GM21576 (cell line): Measurements from ENCODE around the gene MRC2.
"Not testable (repeated sequence)": the region's sequence is repeated elsewhere in the genome, so short reads cannot be mapped to it uniquely, and the experiment has no call there.

ENCODE experiments used
- ATAC-seq: cut with Tn5 transposase; IDR thresholded peaks from one replicate; pipeline ENCODE4 v1.9.1; 2021; ENCODE audit warnings: mild to moderate bottlenecking, moderate library complexity; ENCODE audit not compliant: unreplicated experiment

Gene MRC2

GRCh38 chr17:62611728-62612127 lies 15.7 kb upstream of the MRC2 start:
- ATAC-seq: no peak

DNA sequence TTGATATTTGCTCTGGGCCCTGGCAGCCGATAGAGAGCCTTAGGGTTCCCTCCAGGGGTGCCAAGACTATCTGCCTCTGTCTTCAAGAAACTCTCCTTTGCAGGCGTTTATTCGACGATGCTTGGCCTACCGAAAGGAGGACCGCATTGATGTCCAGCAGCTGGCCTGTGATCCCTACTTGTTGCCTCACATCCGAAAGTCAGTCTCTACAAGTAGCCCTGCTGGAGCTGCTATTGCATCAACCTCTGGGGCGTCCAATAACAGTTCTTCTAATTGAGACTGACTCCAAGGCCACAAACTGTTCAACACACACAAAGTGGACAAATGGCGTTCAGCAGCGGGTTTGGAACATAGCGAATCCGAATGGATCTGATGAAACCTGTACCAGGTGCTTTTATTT lies 15.2 kb upstream of the MRC2 start:
- not testable (repeated sequence) for ATAC-seq

- ATAC-seq: not testable (repeated sequence)
Observed at GRCh38 chr17:62613095-62613494, 14.4 kb upstream of the MRC2 start.

DNA sequence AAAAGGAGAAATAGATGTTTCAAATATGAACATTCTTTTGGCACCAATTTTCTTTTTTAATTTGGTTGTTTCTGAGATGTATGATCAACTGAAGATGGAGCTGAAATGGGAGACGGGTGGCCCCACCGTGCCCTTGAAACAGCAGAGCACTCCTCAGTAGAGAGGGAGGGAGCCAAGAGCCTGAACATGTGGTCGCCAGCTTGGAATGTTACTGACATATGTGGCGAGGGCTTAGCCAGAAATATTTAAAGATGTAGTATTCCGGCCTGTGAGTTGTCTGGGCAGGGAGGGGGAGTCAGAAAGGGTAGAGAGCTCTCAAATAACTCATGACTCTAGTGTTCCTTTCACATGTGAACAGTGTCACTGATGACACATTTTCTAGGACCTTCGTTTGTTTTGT lies 13.3 kb upstream of the MRC2 start:
- ATAC-seq: no peak

- no peak for ATAC-seq
Observed at GRCh38 chr17:62615503-62615902, 12.0 kb upstream of the MRC2 start.

GRCh38 chr17:62616993-62617893 lies 10.2 kb upstream of the MRC2 start:
- ATAC-seq: no peak

DNA sequence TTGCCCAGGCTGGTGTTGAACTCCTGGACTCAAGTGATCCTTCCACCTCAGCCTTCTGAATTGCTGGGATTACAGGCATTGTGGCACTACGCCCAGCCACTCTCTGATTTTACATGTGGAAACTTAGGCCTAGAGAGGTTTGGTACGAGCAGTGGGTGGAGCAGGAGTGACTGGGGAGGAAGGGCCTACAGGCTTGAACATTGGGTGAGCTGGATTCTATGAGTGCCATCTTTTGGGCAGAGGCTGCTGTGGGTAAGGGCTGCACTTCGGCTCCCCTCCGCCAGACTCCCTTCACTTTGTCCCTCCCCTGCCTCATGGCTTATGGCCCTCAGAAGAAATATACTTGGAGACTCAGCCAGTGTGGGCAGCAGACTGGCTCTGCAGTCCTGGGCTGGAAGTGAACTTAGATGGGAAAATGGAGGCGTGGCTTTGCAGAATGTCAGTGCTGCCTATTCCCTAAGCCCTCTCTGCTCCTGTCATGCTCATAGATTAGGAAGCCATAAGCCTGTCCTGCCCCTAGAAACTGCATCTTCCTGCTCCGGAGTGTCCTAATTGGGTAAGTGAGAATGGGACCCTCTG lies 9.5 kb upstream of the MRC2 start:
- no peak for ATAC-seq

GRCh38 chr17:62618647-62619416 lies 8.6 kb upstream of the MRC2 start:
- ATAC-seq: no peak

GRCh38 chr17:62619417-62620155 lies 7.9 kb upstream of the MRC2 start:
- ATAC-seq: no peak

GRCh38 chr17:62621223-62621622 lies 6.2 kb upstream of the MRC2 start:
- no peak for ATAC-seq

- ATAC-seq: no peak
Observed at GRCh38 chr17:62625184-62625869, 2.1 kb upstream of the MRC2 start.

- no peak for ATAC-seq
Observed at GRCh38 chr17:62625870-62626200, 1.6 kb upstream of the MRC2 start.

GRCh38 chr17:62626719-62627218 lies 701 bp upstream of the MRC2 start:
- no peak for ATAC-seq

DNA sequence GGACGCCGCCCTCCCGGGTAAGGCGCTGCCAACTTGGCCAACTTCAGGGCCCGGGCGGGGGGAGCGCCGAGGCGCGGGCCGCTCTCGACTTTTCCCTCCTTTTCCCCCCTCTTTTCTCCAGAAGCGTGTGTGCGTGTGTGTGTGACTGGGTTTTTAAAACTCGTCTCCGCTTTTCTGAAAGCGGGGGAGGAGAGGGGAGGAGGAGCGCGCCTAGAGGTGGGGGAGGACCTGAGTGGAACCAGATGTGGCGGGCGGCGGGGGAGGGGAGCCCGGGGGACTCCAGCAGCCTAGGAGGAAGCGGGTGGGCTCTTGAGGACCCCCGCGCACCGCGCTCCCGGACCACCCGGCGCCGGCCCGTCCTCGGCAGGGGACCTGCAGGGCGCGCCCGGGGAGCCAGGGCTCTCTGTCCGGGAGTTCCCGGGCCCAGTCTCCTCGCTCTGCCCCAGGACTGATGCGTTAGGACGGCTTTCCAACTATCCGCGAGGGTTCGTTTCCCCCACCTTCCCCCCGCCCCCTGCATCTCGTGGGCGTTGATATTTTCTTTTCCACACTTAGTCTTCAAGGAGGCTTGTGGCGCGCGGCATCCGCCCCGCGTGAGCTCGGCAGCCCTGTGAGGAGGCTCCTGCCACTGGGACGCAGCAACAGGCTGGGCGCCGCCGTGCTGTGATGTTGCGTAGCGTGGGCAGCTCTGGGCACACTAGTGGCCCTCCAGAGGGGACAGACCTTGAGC lies 599 bp downstream of the MRC2 start:
- no peak for ATAC-seq

- no peak for ATAC-seq
Observed at GRCh38 chr17:62628831-62629555, 1.5 kb downstream of the MRC2 start.

GRCh38 chr17:62629556-62630364 lies 2.3 kb downstream of the MRC2 start:
- ATAC-seq: no peak

GRCh38 chr17:62630365-62631085 lies 3.1 kb downstream of the MRC2 start:
- no peak for ATAC-seq
